ENCODE measurements around the gene SPC24. TPM values are rescaled to one million over a fixed set of nuclear protein-coding genes. Genes with fewer than 3 reads are reported as not detected.
"Not testable (repeated sequence)": the region's sequence is repeated elsewhere in the genome, so short reads cannot be mapped to it uniquely, and the experiment has no call there.

The SPC24 gene
- total RNA-seq, 1 experiment from 2014 or later, result 23.4 TPM

GRCh38 chr19:11194656-11195558, 39.3 kb upstream of the SPC24 start:
- DNase-seq (ENCODE audit: low read depth, low spot score), result no peak
- in situ Hi-C loops (cut with HindIII; ENCODE audit: low pct_unique_long_range_greater_than_20kb, low sequenced_read_pairs), result no loop called here

- no peak for DNase-seq (ENCODE audit: low read depth, low spot score)
- in situ Hi-C loops (cut with HindIII; ENCODE audit: low pct_unique_long_range_greater_than_20kb, low sequenced_read_pairs), result no loop called here
Measured at GRCh38 chr19:11194173-11194572, 38.6 kb upstream of the SPC24 start.

GRCh38 chr19:11192957-11193939, 37.7 kb upstream of the SPC24 start:
- in situ Hi-C loops (cut with HindIII; ENCODE audit: low pct_unique_long_range_greater_than_20kb, low sequenced_read_pairs), result no loop called here
- DNase-seq (ENCODE audit: low read depth, low spot score), result no peak

GRCh38 chr19:11191934-11192333, 36.4 kb upstream of the SPC24 start:
- DNase-seq (ENCODE audit: low read depth, low spot score), result no peak
- in situ Hi-C loops (cut with HindIII; ENCODE audit: low pct_unique_long_range_greater_than_20kb, low sequenced_read_pairs), result no loop called here

- peak; percentile 29 for DNase-seq (ENCODE audit: low read depth, low spot score)
- in situ Hi-C loops (cut with HindIII; ENCODE audit: low pct_unique_long_range_greater_than_20kb, low sequenced_read_pairs), result no loop called here
Measured at GRCh38 chr19:11191273-11191755, 35.7 kb upstream of the SPC24 start.

GRCh38 chr19:11190501-11190900, 34.9 kb upstream of the SPC24 start:
- DNase-seq (ENCODE audit: low read depth, low spot score), result no peak
- in situ Hi-C loops (cut with HindIII; ENCODE audit: low pct_unique_long_range_greater_than_20kb, low sequenced_read_pairs), result no loop called here

- in situ Hi-C loops (cut with HindIII; ENCODE audit: low pct_unique_long_range_greater_than_20kb, low sequenced_read_pairs), result no loop called here
- DNase-seq (ENCODE audit: low read depth, low spot score), result no peak
Measured at GRCh38 chr19:11187441-11187840, 31.9 kb upstream of the SPC24 start.

GRCh38 chr19:11182994-11183393, 27.4 kb upstream of the SPC24 start:
- no peak for DNase-seq (ENCODE audit: low read depth, low spot score)
- in situ Hi-C loops (cut with HindIII; ENCODE audit: low pct_unique_long_range_greater_than_20kb, low sequenced_read_pairs), result no loop called here

GRCh38 chr19:11181488-11181887, 25.9 kb upstream of the SPC24 start:
- no peak for DNase-seq (ENCODE audit: low read depth, low spot score)
- in situ Hi-C loops (cut with HindIII; ENCODE audit: low pct_unique_long_range_greater_than_20kb, low sequenced_read_pairs), result no loop called here

- in situ Hi-C loops (cut with HindIII; ENCODE audit: low pct_unique_long_range_greater_than_20kb, low sequenced_read_pairs); DNase-seq (ENCODE audit: low read depth, low spot score): not testable (repeated sequence)
Measured at GRCh38 chr19:11180975-11181374, 25.4 kb upstream of the SPC24 start.

GRCh38 chr19:11180346-11180745, 24.8 kb upstream of the SPC24 start:
- in situ Hi-C loops (cut with HindIII; ENCODE audit: low pct_unique_long_range_greater_than_20kb, low sequenced_read_pairs), result no loop called here
- no peak for DNase-seq (ENCODE audit: low read depth, low spot score)

- no peak for DNase-seq (ENCODE audit: low read depth, low spot score)
- in situ Hi-C loops (cut with HindIII; ENCODE audit: low pct_unique_long_range_greater_than_20kb, low sequenced_read_pairs), result no loop called here
Measured at GRCh38 chr19:11179716-11180297, 24.2 kb upstream of the SPC24 start.

- DNase-seq (ENCODE audit: low read depth, low spot score); in situ Hi-C loops (cut with HindIII; ENCODE audit: low pct_unique_long_range_greater_than_20kb, low sequenced_read_pairs): not testable (repeated sequence)
Measured at GRCh38 chr19:11179145-11179465, 23.5 kb upstream of the SPC24 start.

- in situ Hi-C loops (cut with HindIII; ENCODE audit: low pct_unique_long_range_greater_than_20kb, low sequenced_read_pairs), result no loop called here
- DNase-seq (ENCODE audit: low read depth, low spot score), result no peak
Measured at GRCh38 chr19:11177592-11177991, 22.0 kb upstream of the SPC24 start.

GRCh38 chr19:11176466-11177193, 21.0 kb upstream of the SPC24 start:
- no peak for DNase-seq (ENCODE audit: low read depth, low spot score)
- in situ Hi-C loops (cut with HindIII; ENCODE audit: low pct_unique_long_range_greater_than_20kb, low sequenced_read_pairs), result no loop called here

GRCh38 chr19:11175920-11176319, 20.3 kb upstream of the SPC24 start:
- DNase-seq (ENCODE audit: low read depth, low spot score), result no peak
- in situ Hi-C loops (cut with HindIII; ENCODE audit: low pct_unique_long_range_greater_than_20kb, low sequenced_read_pairs), result no loop called here

- no peak for DNase-seq (ENCODE audit: low read depth, low spot score)
- in situ Hi-C loops (cut with HindIII; ENCODE audit: low pct_unique_long_range_greater_than_20kb, low sequenced_read_pairs), result no loop called here
Measured at GRCh38 chr19:11174336-11174735, 18.8 kb upstream of the SPC24 start.
